HG03439 (cell line): ENCODE results near the gene CDH4.
"Not testable (repeated sequence)": the region's sequence is repeated elsewhere in the genome, so short reads cannot be mapped to it uniquely, and the experiment has no call there.

Source experiments
- ATAC-seq: cut with Tn5 transposase; IDR thresholded peaks from one replicate; pipeline ENCODE4 v1.9.1; 2021; ENCODE audit warnings: mild to moderate bottlenecking, moderate library complexity; ENCODE audit not compliant: unreplicated experiment

CDH4 gene

DNA sequence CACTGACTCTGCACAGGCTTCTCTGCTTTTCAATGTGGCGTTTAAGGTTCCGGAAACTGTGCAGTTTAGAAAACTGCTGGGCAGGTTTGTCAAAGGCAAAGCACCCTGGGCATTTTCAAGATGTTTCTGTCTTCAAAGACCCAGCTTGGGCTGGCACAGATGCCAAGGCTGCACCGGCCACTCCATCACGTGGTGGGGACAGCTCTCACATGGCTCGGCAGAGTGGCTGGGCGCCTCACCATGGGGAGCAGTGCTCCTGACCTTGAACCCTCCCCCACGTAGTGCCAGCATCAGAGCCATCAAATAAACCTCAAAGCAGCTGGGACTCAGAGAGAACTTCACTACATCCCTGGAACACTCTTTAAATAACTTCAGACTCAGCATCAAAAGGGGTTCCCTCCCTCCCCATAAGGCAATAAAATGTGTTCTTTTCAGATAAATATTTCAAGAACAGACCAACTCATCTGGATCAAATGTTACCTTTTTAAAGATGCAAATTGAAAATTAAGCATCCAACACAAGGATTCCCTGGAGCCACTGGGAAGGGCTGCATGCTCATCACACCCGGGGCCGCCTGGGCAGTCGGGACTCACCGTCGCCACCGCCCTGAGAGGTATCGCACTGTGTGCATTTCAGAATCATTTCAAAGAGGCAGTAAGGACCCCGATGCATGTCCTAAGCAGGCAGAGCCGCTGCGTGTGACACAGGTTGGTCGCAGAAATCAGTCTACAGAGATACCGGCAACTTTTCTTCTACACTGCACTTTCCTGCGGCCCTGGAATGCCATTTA is 157.1 kb downstream of the CDH4 start:
- ATAC-seq = no peak

- no peak for ATAC-seq
These were observed 159.7 kb downstream of the CDH4 start for GRCh38 chr20:61411743-61412142.

DNA sequence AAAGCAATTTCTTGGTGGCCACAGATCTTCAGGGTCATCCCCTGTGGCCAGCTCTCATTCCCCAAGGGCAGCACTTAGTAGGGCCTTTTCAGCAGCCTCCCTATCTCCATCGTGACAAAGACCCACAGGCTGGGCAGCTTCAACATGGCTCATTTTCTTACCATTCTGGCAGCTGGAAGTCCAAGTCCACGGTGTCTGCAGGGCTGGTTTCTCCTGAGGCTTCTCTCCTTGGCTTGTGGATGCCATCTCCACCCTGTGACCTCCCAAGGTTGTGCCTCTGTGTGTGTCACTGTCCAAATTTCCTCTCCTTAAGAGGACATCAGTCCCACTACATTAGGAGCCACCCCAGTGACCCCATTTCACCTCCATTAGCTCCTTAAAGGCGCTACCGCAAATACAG is 161.7 kb downstream of the CDH4 start:
- no peak for ATAC-seq

GRCh38 chr20:61414455-61414991 is 162.5 kb downstream of the CDH4 start:
- no peak for ATAC-seq

- no peak for ATAC-seq
These were observed 164.5 kb downstream of the CDH4 start for GRCh38 chr20:61416546-61416945.

GRCh38 chr20:61417221-61417941 is 165.3 kb downstream of the CDH4 start:
- ATAC-seq = no peak

- ATAC-seq = no peak
These were observed 166.9 kb downstream of the CDH4 start for GRCh38 chr20:61419010-61419409.

- ATAC-seq = no peak
These were observed 167.4 kb downstream of the CDH4 start for GRCh38 chr20:61419501-61419900.

DNA sequence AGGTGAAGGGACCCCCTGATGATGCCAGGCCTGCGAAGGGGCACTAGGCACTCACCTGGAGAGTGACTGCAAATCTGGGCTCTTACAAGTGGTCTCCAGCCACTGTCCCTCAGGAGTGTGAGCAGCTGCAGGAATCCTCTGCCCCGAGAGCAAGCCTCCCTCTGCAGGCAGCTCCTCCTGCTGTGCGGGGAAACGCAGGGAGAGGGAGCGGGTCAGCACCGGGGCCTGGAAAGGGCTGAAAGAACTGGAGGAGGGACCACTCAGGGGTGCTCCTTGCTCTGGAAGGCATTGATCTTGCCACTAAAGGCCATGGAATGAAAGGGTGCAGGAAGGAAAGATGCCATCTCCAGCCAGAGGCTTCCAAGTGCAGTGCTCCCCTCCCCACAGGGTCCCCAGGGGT is 168.0 kb downstream of the CDH4 start:
- no peak for ATAC-seq

DNA sequence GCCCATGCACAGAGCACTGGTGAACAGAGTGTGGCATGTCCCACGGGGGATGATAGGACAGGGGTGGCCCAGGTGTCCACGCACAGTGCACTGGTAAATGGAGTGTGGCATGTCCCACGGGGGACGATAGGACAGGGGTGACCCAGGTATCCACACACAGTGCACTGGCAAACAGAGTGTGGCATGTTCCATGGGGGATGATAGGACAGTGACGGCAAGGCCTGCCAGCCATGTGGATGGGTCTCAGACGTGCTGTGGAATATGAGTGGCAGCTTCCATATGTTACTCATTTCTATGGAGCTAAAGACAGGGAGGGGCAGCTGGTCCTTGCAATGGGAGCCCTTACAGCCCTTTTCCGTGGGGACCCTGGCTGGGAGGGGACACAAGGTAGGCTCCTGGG is 168.7 kb downstream of the CDH4 start:
- ATAC-seq = no peak

DNA sequence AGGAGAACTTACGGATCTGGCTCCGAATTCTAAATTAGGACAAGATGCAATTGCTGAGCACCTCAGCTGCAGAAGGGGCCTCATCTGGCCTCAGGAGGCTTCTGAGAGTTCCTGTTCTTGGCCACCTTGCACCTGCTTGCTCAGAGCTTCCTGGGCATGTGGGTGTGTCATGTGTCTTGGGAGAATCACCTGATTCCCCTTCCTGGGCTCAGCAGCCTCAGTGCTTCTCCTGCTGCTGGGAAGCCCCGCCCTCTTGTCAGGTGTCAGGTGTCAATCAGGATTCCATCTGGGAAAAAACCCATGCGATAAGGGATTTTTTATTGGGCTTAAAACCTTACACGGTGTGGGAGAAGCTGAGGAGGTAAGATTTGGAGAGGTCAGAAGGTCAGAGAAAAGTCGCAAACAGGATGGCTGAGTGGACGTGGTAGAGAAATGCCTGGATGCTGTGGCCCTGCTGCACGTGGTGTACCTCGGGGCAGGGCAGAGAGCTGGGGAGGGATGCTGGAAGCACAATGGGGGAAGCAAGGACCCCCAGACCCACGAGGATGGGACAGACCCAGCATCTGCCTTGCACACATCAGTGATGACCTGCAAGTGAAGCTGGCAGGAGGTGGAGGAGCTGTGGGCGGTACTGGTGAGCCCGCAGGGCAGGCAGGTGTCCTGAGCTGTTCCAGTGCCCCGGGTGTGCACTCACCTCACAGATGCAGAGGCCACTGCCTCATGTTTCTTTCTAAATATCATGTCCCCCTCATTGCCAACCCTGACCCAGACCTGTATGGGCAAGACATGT is 170.8 kb downstream of the CDH4 start:
- no peak for ATAC-seq

DNA sequence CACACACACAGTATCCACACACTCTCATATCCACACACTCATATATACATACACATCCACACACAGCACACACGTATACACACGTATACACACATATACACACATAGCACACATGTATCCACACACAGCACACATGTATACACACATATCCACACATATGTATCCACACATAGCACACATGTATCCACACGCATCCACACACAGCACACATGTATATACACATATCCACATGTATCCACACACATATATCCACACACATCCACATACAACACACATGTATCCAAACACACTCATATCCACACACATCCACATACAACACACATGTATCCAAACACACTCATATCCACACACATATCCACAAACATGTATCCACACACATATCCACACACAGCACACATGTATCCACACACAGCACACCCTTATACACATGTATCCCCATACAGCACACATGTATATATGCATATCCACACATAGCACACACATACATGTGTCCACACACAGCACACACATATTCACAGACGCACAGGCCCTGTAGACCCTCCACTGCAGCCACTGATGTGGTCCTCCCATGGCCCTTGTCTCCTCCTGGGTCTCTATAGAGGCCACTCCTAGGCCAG is 172.1 kb downstream of the CDH4 start:
- no peak for ATAC-seq

- no peak for ATAC-seq
These were observed 172.8 kb downstream of the CDH4 start for GRCh38 chr20:61424628-61425420.

- ATAC-seq = not testable (repeated sequence)
These were observed 173.5 kb downstream of the CDH4 start for GRCh38 chr20:61425541-61425991.

DNA sequence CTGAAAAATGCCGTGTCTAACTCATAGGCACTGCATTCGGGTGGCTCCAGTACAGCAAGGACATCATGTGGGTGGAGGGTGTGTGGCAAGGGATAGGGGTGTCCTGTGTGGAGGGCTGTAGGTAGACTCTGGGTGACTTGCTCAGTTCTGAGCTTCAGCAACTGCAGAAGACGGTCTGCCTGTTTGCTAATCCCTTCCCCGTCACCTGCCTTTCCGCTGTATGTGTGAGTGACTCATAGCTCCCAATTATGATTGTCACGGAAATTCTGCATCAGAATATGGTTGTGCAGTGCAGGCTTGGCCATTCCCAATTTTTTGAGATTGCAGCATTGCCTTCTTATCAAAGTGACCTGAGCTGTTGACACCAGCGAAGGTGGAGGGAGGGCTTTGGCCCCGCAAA is 174.3 kb downstream of the CDH4 start:
- ATAC-seq = no peak

DNA sequence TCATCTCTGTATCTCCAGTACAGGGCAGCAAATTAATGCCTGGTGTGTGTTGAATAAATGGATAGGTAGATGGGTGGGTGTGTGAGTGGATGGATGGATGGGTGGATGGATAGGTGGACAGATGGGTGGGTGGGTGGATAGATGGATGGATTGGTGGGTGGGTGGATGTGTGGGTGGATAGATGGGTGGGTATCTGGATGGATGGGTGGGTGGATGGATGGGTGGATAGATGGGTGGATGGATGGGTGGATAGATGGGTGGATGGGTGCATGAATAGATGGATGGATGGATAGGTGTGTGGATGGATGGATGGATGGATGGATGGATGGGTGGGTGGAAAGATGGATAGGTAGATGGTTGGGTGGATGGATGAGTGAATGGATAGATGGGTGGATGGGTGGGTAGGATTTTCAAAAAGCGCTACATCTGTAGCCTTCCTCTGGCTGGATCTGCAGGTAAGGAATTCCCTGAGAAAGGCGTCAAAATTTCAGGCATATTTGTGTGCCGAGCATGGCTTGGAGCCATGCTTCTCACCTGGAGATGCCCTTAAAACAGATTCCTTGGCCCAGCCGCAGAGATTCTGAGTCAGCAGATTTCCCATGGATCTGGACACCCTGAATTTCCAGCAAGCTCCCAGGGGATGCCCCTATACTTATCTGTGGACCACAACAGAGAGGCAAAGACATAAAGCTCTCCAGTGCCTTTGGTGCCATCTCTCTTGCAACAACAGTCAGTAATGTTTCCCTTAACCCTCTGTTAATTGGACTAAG is 177.6 kb downstream of the CDH4 start:
- no peak for ATAC-seq

DNA sequence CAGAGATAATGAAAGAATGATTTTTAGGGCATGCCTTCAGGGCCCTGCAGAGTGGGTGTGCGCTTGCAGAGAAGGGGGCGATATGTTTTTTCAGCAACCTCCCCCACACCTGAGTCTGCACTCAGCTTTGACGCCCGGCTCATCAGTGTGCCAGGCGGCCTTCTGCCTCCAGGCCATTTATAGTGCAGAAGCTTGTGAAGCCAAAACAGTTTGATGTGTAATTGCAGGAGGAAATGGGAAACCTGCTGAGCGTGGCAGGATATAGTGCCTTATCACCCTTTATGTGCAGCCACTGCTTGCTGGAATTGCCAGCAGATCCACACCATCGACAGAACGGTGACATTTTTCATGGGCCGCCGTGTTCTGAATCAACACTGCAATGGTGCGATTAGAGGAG is 178.2 kb downstream of the CDH4 start:
- ATAC-seq = no peak

DNA sequence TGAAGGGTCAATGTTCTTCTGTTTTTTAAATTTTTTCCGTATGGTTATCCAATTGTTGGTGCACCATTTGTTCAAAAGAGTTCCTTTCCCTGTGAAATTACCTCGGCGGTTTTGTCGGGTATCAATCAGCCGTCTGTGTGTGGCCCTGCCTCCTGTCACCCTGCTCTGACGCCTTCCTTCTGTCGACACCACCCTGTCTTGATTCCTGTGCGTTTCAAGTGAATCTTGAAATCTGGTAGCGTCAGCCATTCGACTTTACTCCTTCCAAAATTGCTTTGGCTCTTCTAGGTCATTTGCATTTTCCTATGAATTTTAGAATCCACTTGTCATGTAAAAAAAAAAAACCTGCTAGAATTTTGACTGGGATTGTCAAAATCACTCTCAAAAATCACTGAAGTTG is 181.1 kb downstream of the CDH4 start:
- ATAC-seq = no peak

- no peak for ATAC-seq
These were observed 181.8 kb downstream of the CDH4 start for GRCh38 chr20:61433816-61434215.
